Liver (tissue), 9 donors: ENCODE data around the gene VASP. TPM values are rescaled to one million over a fixed set of nuclear protein-coding genes. Genes with fewer than 3 reads are reported as not detected.

ENCODE experiments used
- DNase-seq: peaks from one replicate; pipeline ENCODE4 v3.0.0-alpha.2; 2017; ENCODE audit warnings: low spot score
- H3K27ac ChIP-seq, 2 donors: one replicate each; pipeline ENCODE4 v1.7.0; 2013; ENCODE audit warnings: inconsistent platforms in 2 of 2, low read length in 2 of 2, control low read depth in 1 of 2, low read depth in 1 of 2, mild to moderate bottlenecking in 1 of 2
- H3K27me3 ChIP-seq, 4 donors: one replicate each; pipeline versions ENCODE4 v1.6.1 to v1.7.0; 2013; ENCODE audit warnings: low read length in 3 of 4, inconsistent platforms in 1 of 4, mild to moderate bottlenecking in 1 of 4, moderate library complexity in 1 of 4; ENCODE audit not compliant: control insufficient read depth in 4 of 4, insufficient read depth in 4 of 4
- H3K36me3 ChIP-seq, 4 donors: one replicate each; pipeline versions ENCODE4 v1.6.1 to v1.7.0; 2013; ENCODE audit warnings: low read length in 3 of 4, mild to moderate bottlenecking in 3 of 4, low read depth in 1 of 4, moderate library complexity in 1 of 4; ENCODE audit not compliant: control insufficient read depth in 4 of 4, insufficient read depth in 3 of 4
- H3K4me1 ChIP-seq, 4 donors: one replicate each; pipeline versions ENCODE4 v1.6.1 to v1.7.0; 2013; ENCODE audit warnings: low read length in 3 of 4, mild to moderate bottlenecking in 3 of 4, moderate library complexity in 1 of 4; ENCODE audit not compliant: control insufficient read depth in 4 of 4, insufficient read depth in 4 of 4
- H3K4me3 ChIP-seq, 3 donors: one replicate each; pipeline versions ENCODE4 v1.6.1 to v1.7.0; 2013; ENCODE audit warnings: low read length in 3 of 3, control low read depth in 1 of 3, low read depth in 1 of 3, mild to moderate bottlenecking in 1 of 3
- H3K9ac ChIP-seq, 2 donors: one replicate each; pipeline ENCODE4 v1.7.0; 2013; ENCODE audit warnings: low read length in 2 of 2, mild to moderate bottlenecking in 2 of 2, moderate library complexity in 2 of 2, control low read depth in 1 of 2, low read depth in 1 of 2
- H3K9me3 ChIP-seq, 4 donors: one replicate each; pipeline versions ENCODE4 v1.6.1 to v1.7.0; 2013; ENCODE audit warnings: low read length in 3 of 4; ENCODE audit not compliant: control insufficient read depth in 4 of 4
- ATF3 ChIP-seq: IDR thresholded peaks from 2 replicates; pipeline ENCODE4 v1.6.1; 2016; ENCODE audit warnings: antibody characterized with exemption
- FOXA2 ChIP-seq: IDR thresholded peaks from 2 replicates; pipeline ENCODE4 v1.6.1; 2016; ENCODE audit warnings: antibody characterized with exemption
- GABPA ChIP-seq, 2 donors: IDR thresholded peaks in 1 of 2; conservative IDR thresholded peaks in 1 of 2; 2 replicates each; pipeline ENCODE4 v1.6.1; 2016; ENCODE audit warnings: antibody characterized with exemption in 2 of 2, mild to moderate bottlenecking in 1 of 2, moderate library complexity in 1 of 2
- HNF4G ChIP-seq: IDR thresholded peaks from 2 replicates; pipeline ENCODE4 v1.6.1; 2016; ENCODE audit warnings: antibody characterized with exemption
- JUND ChIP-seq, 2 donors: IDR thresholded peaks; 2 replicates each; pipeline ENCODE4 v1.6.1; 2016; ENCODE audit warnings: antibody characterized with exemption in 2 of 2
- NR2F2 ChIP-seq: IDR thresholded peaks from 2 replicates; pipeline ENCODE4 v1.6.1; 2016; ENCODE audit warnings: antibody characterized with exemption
- RAD21 ChIP-seq, 2 donors: IDR thresholded peaks; 2 replicates each; pipeline ENCODE4 v1.6.1; 2016; ENCODE audit warnings: antibody characterized with exemption in 2 of 2, mild to moderate bottlenecking in 2 of 2
- REST ChIP-seq: IDR thresholded peaks from 2 replicates; pipeline ENCODE4 v1.6.1; 2016; ENCODE audit warnings: antibody characterized with exemption, mild to moderate bottlenecking
- SP1 ChIP-seq: IDR thresholded peaks from 2 replicates; pipeline ENCODE4 v1.6.1; 2018; ENCODE audit warnings: antibody characterized with exemption, mild to moderate bottlenecking
- TAF1 ChIP-seq: conservative IDR thresholded peaks from 2 replicates; pipeline ENCODE4 v1.6.1; 2016; ENCODE audit warnings: antibody characterized with exemption, mild to moderate bottlenecking
- YY1 ChIP-seq: IDR thresholded peaks from 2 replicates; pipeline ENCODE4 v1.6.1; 2016; ENCODE audit warnings: antibody characterized with exemption, mild to moderate bottlenecking
- ZBTB33 ChIP-seq: IDR thresholded peaks from 2 replicates; pipeline ENCODE4 v1.6.1; 2016; ENCODE audit warnings: antibody characterized with exemption
- WGBS: extraction: QIAGEN DNeasy Blood & Tissue Kit; methylation state at CpG from one replicate; pipeline ENCODE4 v1.1.7; 2013; 5-methylcytosine and 5-hydroxymethylcytosine counted together
- polyA plus RNA-seq, 2 donors: library from polyadenylated mRNA; stranded (reverse) in 1 of 2; unstranded in 1 of 2; fragments of 200-250 nt in 1 of 2; fragments of >200 nt in 1 of 2; fragmentation: Nextera tagmentation in 1 of 2; extraction: Ambion mirVana in 1 of 2; gene quantifications; one replicate each; pipeline versions ENCODE4 v1.2.1 to v1.2.3, GENCODE V29; 2013 to 2015
- total RNA-seq, 2 donors: library from RNA; depleted of rRNA; stranded (reverse); fragments of >200 nt; gene quantifications; one replicate each; pipeline ENCODE4 v1.2.3, GENCODE V29; 2014
- TF ChIP-seq, protein P1 (sequence below): IDR thresholded peaks from 2 replicates; pipeline ENCODE4 v1.6.1; 2016; ENCODE audit warnings: antibody characterized with exemption
- TF ChIP-seq, protein P2 (sequence below): fragments of 150-350 bp; IDR thresholded peaks from 2 replicates; pipeline ENCODE4 v1.5.1; 2017; ENCODE audit warnings: improper control_type of control experiment, low read depth, low read length; ENCODE audit not compliant: missing input control
- donor health status: healthy.
- donor health status: healthy.
- donor health status: healthy.
- donor health status: healthy.
- donor health status: healthy.

VASP gene
- total and polyA plus RNA-seq, 4 donors, result 7.3 to 29.1 (median 22.7) TPM

GRCh38 chr19:45503909-45504308 lies 3.4 kb upstream of the VASP start (continued):
- TF ChIP-seq REST (no peak), RAD21 (IDR thresholded peaks at IDR 0.05) (no peak), FOXA2 (no peak)

GRCh38 chr19:45505151-45505995 lies 1.9 kb upstream of the VASP start:
- H3K27me3 ChIP-seq, result no peaks in the 10 kb centered on the region
- no peak for DNase-seq
- no peak overlapping the region for H3K9ac ChIP-seq
- no peaks in the 10 kb centered on the region for H3K36me3 ChIP-seq
- H3K27ac ChIP-seq, result peak overlapping the region in 1 of 2 donors; percentile 89
- no peaks in the 10 kb centered on the region for H3K9me3 ChIP-seq
- no peak for TF ChIP-seq SP1
- no peak for TF ChIP-seq YY1
- TF ChIP-seq JUND (IDR thresholded peaks at IDR 0.05), result no peak
- no peak for TF ChIP-seq ZBTB33
- TF ChIP-seq HNF4G, result no peak
- no peak for TF ChIP-seq TAF1
- no peak for TF ChIP-seq ATF3
- TF ChIP-seq NR2F2, result no peak
- no peak for TF ChIP-seq GABPA (IDR thresholded peaks at IDR 0.05 in 1 of 2, conservative IDR thresholded peaks at IDR 0.05 in 1 of 2)
- TF ChIP-seq, protein P1, sequence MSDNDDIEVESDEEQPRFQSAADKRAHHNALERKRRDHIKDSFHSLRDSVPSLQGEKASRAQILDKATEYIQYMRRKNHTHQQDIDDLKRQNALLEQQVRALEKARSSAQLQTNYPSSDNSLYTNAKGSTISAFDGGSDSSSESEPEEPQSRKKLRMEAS, result no peak
- TF ChIP-seq, protein P2, sequence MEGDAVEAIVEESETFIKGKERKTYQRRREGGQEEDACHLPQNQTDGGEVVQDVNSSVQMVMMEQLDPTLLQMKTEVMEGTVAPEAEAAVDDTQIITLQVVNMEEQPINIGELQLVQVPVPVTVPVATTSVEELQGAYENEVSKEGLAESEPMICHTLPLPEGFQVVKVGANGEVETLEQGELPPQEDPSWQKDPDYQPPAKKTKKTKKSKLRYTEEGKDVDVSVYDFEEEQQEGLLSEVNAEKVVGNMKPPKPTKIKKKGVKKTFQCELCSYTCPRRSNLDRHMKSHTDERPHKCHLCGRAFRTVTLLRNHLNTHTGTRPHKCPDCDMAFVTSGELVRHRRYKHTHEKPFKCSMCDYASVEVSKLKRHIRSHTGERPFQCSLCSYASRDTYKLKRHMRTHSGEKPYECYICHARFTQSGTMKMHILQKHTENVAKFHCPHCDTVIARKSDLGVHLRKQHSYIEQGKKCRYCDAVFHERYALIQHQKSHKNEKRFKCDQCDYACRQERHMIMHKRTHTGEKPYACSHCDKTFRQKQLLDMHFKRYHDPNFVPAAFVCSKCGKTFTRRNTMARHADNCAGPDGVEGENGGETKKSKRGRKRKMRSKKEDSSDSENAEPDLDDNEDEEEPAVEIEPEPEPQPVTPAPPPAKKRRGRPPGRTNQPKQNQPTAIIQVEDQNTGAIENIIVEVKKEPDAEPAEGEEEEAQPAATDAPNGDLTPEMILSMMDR, result no peak
- no peak for TF ChIP-seq REST
- WGBS, result 85% methylated on average over 8 of the region's 8 CpGs
- peaks cover 1 to 30% (median 16%) of the 10 kb centered on the region in 4 donors for H3K4me1 ChIP-seq
- no peak overlapping the region for H3K4me3 ChIP-seq
